Gastrocnemius medialis (tissue), 4 donors: Measurements from ENCODE around the gene RPAIN. TPM values are rescaled to one million over a fixed set of nuclear protein-coding genes. Genes with fewer than 3 reads are reported as not detected.

Experiments
- ATAC-seq, 2 donors: fragments of 150-250 bp; one replicate each; pipeline ENCODE4 v1.9.1; 2016
- DNase-seq, 2 donors: peaks; one replicate each; pipeline ENCODE4 v3.0.0-alpha.2; 2019
- H3K27ac ChIP-seq, 4 donors: fragments of 200-600 bp; sonication (generic); 1 replicate in 1 of 4; 2 replicates in 3 of 4; pipeline ENCODE4 v1.5.1; 2016 to 2018; ENCODE audit warnings: mild to moderate bottlenecking in 2 of 4, moderate library complexity in 1 of 4
- H3K27me3 ChIP-seq, 3 donors: fragments of 200-600 bp; sonication (generic) in 2 of 3; 1 replicate in 1 of 3; 2 replicates in 2 of 3; pipeline versions ENCODE4 v1.5.1 to v1.6.0; 2016 to 2019; ENCODE audit warnings: mild to moderate bottlenecking in 1 of 3, moderate library complexity in 1 of 3
- H3K36me3 ChIP-seq, 2 donors: fragments of 200-600 bp; sonication (generic) in 1 of 2; one replicate each; pipeline ENCODE4 v1.5.1; 2017 to 2018
- H3K4me1 ChIP-seq, 2 donors: fragments of 200-600 bp; sonication (generic) in 1 of 2; one replicate each; pipeline ENCODE4 v1.5.1; 2016 to 2017; ENCODE audit warnings: mild to moderate bottlenecking in 2 of 2
- H3K4me3 ChIP-seq, 4 donors: fragments of 200-600 bp; sonication (generic) in 3 of 4; 1 replicate in 1 of 4; 2 replicates in 3 of 4; pipeline ENCODE4 v1.5.1; 2016 to 2019; ENCODE audit warnings: mild to moderate bottlenecking in 2 of 4
- H3K9me3 ChIP-seq, 3 donors: fragments of 200-600 bp; sonication (generic) in 2 of 3; 1 replicate in 1 of 3; 2 replicates in 2 of 3; pipeline ENCODE4 v1.5.1; 2016 to 2019
- POLR2A ChIP-seq, 2 donors: fragments of 450-650 bp; IDR thresholded peaks; one replicate each; pipeline ENCODE4 v1.6.1; 2017; ENCODE audit warnings: antibody characterized with exemption in 2 of 2, mild to moderate bottlenecking in 2 of 2, moderate library complexity in 2 of 2
- in situ Hi-C, 4 donors: fragments of 200-750 bp; cut with MboI; loops; one replicate each; pipeline versions ENCODE4 v1.15.0 to v1.8.0; 2017; ENCODE audit warnings: low sequenced_read_pairs in 4 of 4
- intact Hi-C: fragments of 100-400 bp; cut with DNase I; formaldehyde crosslinking; loops from one replicate; pipeline ENCODE4 v1.15.1; 2023; ENCODE audit warnings: low total_unique reads
- total RNA-seq, 4 donors: library from RNA; depleted of rRNA; stranded (reverse); fragments of >200 nt; gene quantifications; one replicate each; pipeline versions ENCODE4 v1.1.0 to v1.2.3, GENCODE V29; 2016
- TF ChIP-seq, protein P1 (sequence below), 5 experiments: fragments of 450-650 bp in 3 of 5; fragments of 200-600 bp in 2 of 5; sonication (generic) in 2 of 5; IDR thresholded peaks in 4 of 5; conservative IDR thresholded peaks in 1 of 5; 1 replicate in 4 of 5; 2 replicates in 1 of 5; pipeline ENCODE4 v1.5.1; 2016 to 2019; ENCODE audit warnings: antibody characterized with exemption in 5 of 5, mild to moderate bottlenecking in 3 of 5, moderate library complexity in 3 of 5

Gene RPAIN
- total RNA-seq, 4 donors from 2014 or later = 45.3 to 66.7 (median 53.7) TPM

- in situ Hi-C loops = no loop called here
- Histone ChIP-seq H3K27me3 (no peaks in the 10 kb centered on the region), H3K9me3 (no peaks in the 10 kb centered on the region), H3K4me1 (no peaks in the 10 kb centered on the region), H3K36me3 (peaks cover 1 to 95% of the 10 kb centered on the region in 2 donors), H3K4me3 (no peak overlapping the region), H3K27ac (no peak overlapping the region)
- no peak for ATAC-seq
- intact Hi-C loops = no loop called here
- no peak for DNase-seq
- no peak for TF ChIP-seq POLR2A (IDR thresholded peaks at IDR 0.05)
- TF ChIP-seq, protein P1, sequence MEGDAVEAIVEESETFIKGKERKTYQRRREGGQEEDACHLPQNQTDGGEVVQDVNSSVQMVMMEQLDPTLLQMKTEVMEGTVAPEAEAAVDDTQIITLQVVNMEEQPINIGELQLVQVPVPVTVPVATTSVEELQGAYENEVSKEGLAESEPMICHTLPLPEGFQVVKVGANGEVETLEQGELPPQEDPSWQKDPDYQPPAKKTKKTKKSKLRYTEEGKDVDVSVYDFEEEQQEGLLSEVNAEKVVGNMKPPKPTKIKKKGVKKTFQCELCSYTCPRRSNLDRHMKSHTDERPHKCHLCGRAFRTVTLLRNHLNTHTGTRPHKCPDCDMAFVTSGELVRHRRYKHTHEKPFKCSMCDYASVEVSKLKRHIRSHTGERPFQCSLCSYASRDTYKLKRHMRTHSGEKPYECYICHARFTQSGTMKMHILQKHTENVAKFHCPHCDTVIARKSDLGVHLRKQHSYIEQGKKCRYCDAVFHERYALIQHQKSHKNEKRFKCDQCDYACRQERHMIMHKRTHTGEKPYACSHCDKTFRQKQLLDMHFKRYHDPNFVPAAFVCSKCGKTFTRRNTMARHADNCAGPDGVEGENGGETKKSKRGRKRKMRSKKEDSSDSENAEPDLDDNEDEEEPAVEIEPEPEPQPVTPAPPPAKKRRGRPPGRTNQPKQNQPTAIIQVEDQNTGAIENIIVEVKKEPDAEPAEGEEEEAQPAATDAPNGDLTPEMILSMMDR (IDR thresholded peaks at IDR 0.05 in 4 of 5, conservative IDR thresholded peaks at IDR 0.05 in 1 of 5) = no peak
These were observed 20.2 kb upstream of the RPAIN start for GRCh38 chr17:5399767-5400166.

- Histone ChIP-seq H3K4me3 (no peak overlapping the region), H3K27ac (no peak overlapping the region), H3K27me3 (no peaks in the 10 kb centered on the region), H3K4me1 (peaks cover 0 to 8% of the 10 kb centered on the region in 2 donors), H3K9me3 (no peaks in the 10 kb centered on the region), H3K36me3 (peaks cover 0 to 98% of the 10 kb centered on the region in 2 donors)
- TF ChIP-seq POLR2A (IDR thresholded peaks at IDR 0.05) = no peak
- TF ChIP-seq, protein P1 (IDR thresholded peaks at IDR 0.05 in 4 of 5, conservative IDR thresholded peaks at IDR 0.05 in 1 of 5) = no peak
- intact Hi-C loops (no loop called here), in situ Hi-C loops (no loop called here)
- ATAC-seq (no peak), DNase-seq (no peak)
These were observed 14.6 kb upstream of the RPAIN start for GRCh38 chr17:5405400-5405799.

- no peaks in the 10 kb centered on the region for H3K27me3 ChIP-seq
- DNase-seq (no peak), ATAC-seq (no peak)
- peaks cover 0 to 92% of the 10 kb centered on the region in 2 donors for H3K36me3 ChIP-seq
- H3K4me3 ChIP-seq = no peak overlapping the region
- peaks cover 0 to 21% of the 10 kb centered on the region in 2 donors for H3K4me1 ChIP-seq
- in situ Hi-C loops (no loop called here), intact Hi-C loops (no loop called here)
- H3K9me3 ChIP-seq = no peaks in the 10 kb centered on the region
- TF ChIP-seq, protein P1 (IDR thresholded peaks at IDR 0.05 in 4 of 5, conservative IDR thresholded peaks at IDR 0.05 in 1 of 5) = no peak
- TF ChIP-seq POLR2A (IDR thresholded peaks at IDR 0.05) = no peak
- no peak overlapping the region for H3K27ac ChIP-seq
These were observed 11.8 kb upstream of the RPAIN start for GRCh38 chr17:5408186-5408585.

- no peaks in the 10 kb centered on the region for H3K9me3 ChIP-seq
- no peak for TF ChIP-seq POLR2A (IDR thresholded peaks at IDR 0.05)
- TF ChIP-seq, protein P1 (IDR thresholded peaks at IDR 0.05 in 4 of 5, conservative IDR thresholded peaks at IDR 0.05 in 1 of 5) = no peak
- DNase-seq (no peak), ATAC-seq (no peak)
- H3K27ac ChIP-seq = peak overlapping the region in 3 of 4 donors; percentile 42 to 70 (median 68)
- in situ Hi-C loops = no loop called here
- intact Hi-C loops = no loop called here
- no peak overlapping the region for H3K4me3 ChIP-seq
- H3K36me3 ChIP-seq = peaks cover 0 to 82% of the 10 kb centered on the region in 2 donors
- H3K4me1 ChIP-seq = peaks cover 9 to 34% of the 10 kb centered on the region in 2 donors
- no peaks in the 10 kb centered on the region for H3K27me3 ChIP-seq
These were observed 9.2 kb upstream of the RPAIN start for GRCh38 chr17:5410594-5411272.
